ENCODE data around the gene TREH. TPM values are rescaled to one million over a fixed set of nuclear protein-coding genes. Genes with fewer than 3 reads are reported as not detected.
"Not testable (repeated sequence)": the region's sequence is repeated elsewhere in the genome, so short reads cannot be mapped to it uniquely, and the experiment has no call there.

TREH gene
- total RNA-seq, 1 experiment from 2014 or later, result not detected

GRCh38 chr11:118717221-118717620 lies 37.8 kb upstream of the TREH start:
- H3T11ph ChIP-seq (ENCODE audit: low read length); H2BK15ac ChIP-seq (ENCODE audit: low read depth, low read length); H3K4me1 ChIP-seq (ENCODE audit: insufficient read depth, low read length); H3K23ac ChIP-seq (ENCODE audit: insufficient read length, low read depth, low read length); H4K91ac ChIP-seq (ENCODE audit: insufficient read length, low read depth, low read length); H4K20me1 ChIP-seq (ENCODE audit: control insufficient read depth, insufficient read depth, insufficient read length); H3K27me3 ChIP-seq (ENCODE audit: insufficient read depth, low read length); H2BK120ac ChIP-seq (ENCODE audit: low read depth, low read length, poor library complexity, severe bottlenecking); H3K23me2 ChIP-seq (ENCODE audit: insufficient read length, low read depth, low read length, poor library complexity, severe bottlenecking); H3K18ac ChIP-seq (ENCODE audit: insufficient read length, low read depth, low read length); H2BK5ac ChIP-seq (ENCODE audit: insufficient read length, low read length); H3K4ac ChIP-seq (ENCODE audit: low read depth, low read length); H3K27me3 Mint-ChIP-seq (ENCODE audit: low read depth); H2AFZ ChIP-seq (ENCODE audit: low read length); H3K9me3 Mint-ChIP-seq; H3K56ac ChIP-seq (ENCODE audit: insufficient read length, low read depth, low read length); H3K4me2 ChIP-seq (ENCODE audit: insufficient read depth, insufficient read length, low read length); H3K79me1 ChIP-seq (ENCODE audit: insufficient read depth, low read depth, low read length, poor library complexity, severe bottlenecking); H2BK12ac ChIP-seq (ENCODE audit: insufficient read length, low read depth, low read length); H2BK20ac ChIP-seq (ENCODE audit: low read depth, low read length, poor library complexity, severe bottlenecking); DNase-seq; H4K5ac ChIP-seq (ENCODE audit: insufficient read length, low read depth, low read length); H3K27ac ChIP-seq (ENCODE audit: insufficient read length, low read depth, low read length); H3K14ac ChIP-seq (ENCODE audit: insufficient read depth, low read length); H2AK5ac ChIP-seq (ENCODE audit: insufficient read length, low read length); H3K9ac ChIP-seq (ENCODE audit: extremely low read depth, insufficient read length, low read length); H3K79me2 ChIP-seq (ENCODE audit: insufficient read depth, low read length); H4K8ac ChIP-seq (replicated peaks; ENCODE audit: insufficient read length, low read depth, low read length); H3K9me3 ChIP-seq (ENCODE audit: control insufficient read depth, low read depth, low read length): not testable (repeated sequence)
- peaks cover 62 to 67% of the 10 kb centered on the region in 2 experiments for H3K4me1 Mint-ChIP-seq
- peak overlapping the region; percentile 99 to 100 (median 100) for H3K27ac Mint-ChIP-seq
- peaks cover 4 to 40% (median 20%) of the 10 kb centered on the region in 3 experiments; a peak in 6 of 7 replicates for H3K36me3 Mint-ChIP-seq (ENCODE audit: insufficient read depth in 1 of 3, low read depth in 3 of 3)
- no CpG with 5 or more reads among the region's 6 CpGs for WGBS (ENCODE audit: extremely low coverage, insufficient read length, low lambda C conversion rate)
- H3K4me3 Mint-ChIP-seq, result peak overlapping the region in 1 of 2 experiments; percentile 67; a peak in 3 of 5 replicates

Measured in H9 (cell line).